ENCODE data around the gene OSCP1.
"Not testable (repeated sequence)": the region's sequence is repeated elsewhere in the genome, so short reads cannot be mapped to it uniquely, and the experiment has no call there.

OSCP1 gene

GRCh38 chr1:36450270-36450918 is at the start of gene OSCP1:
OSCP1 (minus strand) TSS chr1:36450451; CDS start chr1:36450369, 82 bp downstream.
- DNase-seq (ENCODE audit: low spot score), result peak; percentile 100

GRCh38 chr1:36497207-36497606 is 47.0 kb upstream of the OSCP1 start:
- DNase-seq (ENCODE audit: low spot score), result no peak

GRCh38 chr1:36494971-36495370 is 44.7 kb upstream of the OSCP1 start:
- DNase-seq (ENCODE audit: low spot score), result no peak

GRCh38 chr1:36493524-36493923 is 43.3 kb upstream of the OSCP1 start:
- no peak for DNase-seq (ENCODE audit: low spot score)

GRCh38 chr1:36492491-36492890 is 42.2 kb upstream of the OSCP1 start:
- no peak for DNase-seq (ENCODE audit: low spot score)

- not testable (repeated sequence) for DNase-seq (ENCODE audit: low spot score)
Measured at GRCh38 chr1:36489258-36490051, 39.2 kb upstream of the OSCP1 start.

- DNase-seq (ENCODE audit: low spot score), result no peak
Measured at GRCh38 chr1:36487906-36488305, 37.7 kb upstream of the OSCP1 start.

GRCh38 chr1:36487336-36487725 is 37.1 kb upstream of the OSCP1 start:
- not testable (repeated sequence) for DNase-seq (ENCODE audit: low spot score)

GRCh38 chr1:36486439-36487335 is 36.4 kb upstream of the OSCP1 start:
- no peak for DNase-seq (ENCODE audit: low spot score)

GRCh38 chr1:36486093-36486438 is 35.8 kb upstream of the OSCP1 start:
- no peak for DNase-seq (ENCODE audit: low spot score)

- DNase-seq (ENCODE audit: low spot score), result no peak
Measured at GRCh38 chr1:36484099-36484498, 33.8 kb upstream of the OSCP1 start.

GRCh38 chr1:36482724-36483388 is 32.6 kb upstream of the OSCP1 start, which contains the start of gene CSF3R:
CSF3R (minus strand) TSS chr1:36482913; CDS start chr1:36479496, 3,417 bp downstream.
- DNase-seq (ENCODE audit: low spot score), result no peak

- peak; percentile 39 for DNase-seq (ENCODE audit: low spot score)
Measured at GRCh38 chr1:36481771-36482723, 31.8 kb upstream of the OSCP1 start.

- no peak for DNase-seq (ENCODE audit: low spot score)
Measured at GRCh38 chr1:36481091-36481490, 30.8 kb upstream of the OSCP1 start.

GRCh38 chr1:36480161-36480560 is 29.9 kb upstream of the OSCP1 start:
- no peak for DNase-seq (ENCODE audit: low spot score)

- DNase-seq (ENCODE audit: low spot score), result no peak
Measured at GRCh38 chr1:36479505-36480051, 29.3 kb upstream of the OSCP1 start.

GRCh38 chr1:36477615-36478014 is 27.4 kb upstream of the OSCP1 start:
- DNase-seq (ENCODE audit: low spot score), result not testable (repeated sequence)

- no peak for DNase-seq (ENCODE audit: low spot score)
Measured at GRCh38 chr1:36476945-36477344, 26.7 kb upstream of the OSCP1 start.

- no peak for DNase-seq (ENCODE audit: low spot score)
Measured at GRCh38 chr1:36475910-36476604, 25.8 kb upstream of the OSCP1 start.

- DNase-seq (ENCODE audit: low spot score), result no peak
Measured at GRCh38 chr1:36475341-36475740, 25.1 kb upstream of the OSCP1 start.

Measured in GM03348 (cell line).